ENCODE measurements around the gene NLRP3.
"Not testable (repeated sequence)": the region's sequence is repeated elsewhere in the genome, so short reads cannot be mapped to it uniquely, and the experiment has no call there.

- TF ChIP-seq, protein P1, sequence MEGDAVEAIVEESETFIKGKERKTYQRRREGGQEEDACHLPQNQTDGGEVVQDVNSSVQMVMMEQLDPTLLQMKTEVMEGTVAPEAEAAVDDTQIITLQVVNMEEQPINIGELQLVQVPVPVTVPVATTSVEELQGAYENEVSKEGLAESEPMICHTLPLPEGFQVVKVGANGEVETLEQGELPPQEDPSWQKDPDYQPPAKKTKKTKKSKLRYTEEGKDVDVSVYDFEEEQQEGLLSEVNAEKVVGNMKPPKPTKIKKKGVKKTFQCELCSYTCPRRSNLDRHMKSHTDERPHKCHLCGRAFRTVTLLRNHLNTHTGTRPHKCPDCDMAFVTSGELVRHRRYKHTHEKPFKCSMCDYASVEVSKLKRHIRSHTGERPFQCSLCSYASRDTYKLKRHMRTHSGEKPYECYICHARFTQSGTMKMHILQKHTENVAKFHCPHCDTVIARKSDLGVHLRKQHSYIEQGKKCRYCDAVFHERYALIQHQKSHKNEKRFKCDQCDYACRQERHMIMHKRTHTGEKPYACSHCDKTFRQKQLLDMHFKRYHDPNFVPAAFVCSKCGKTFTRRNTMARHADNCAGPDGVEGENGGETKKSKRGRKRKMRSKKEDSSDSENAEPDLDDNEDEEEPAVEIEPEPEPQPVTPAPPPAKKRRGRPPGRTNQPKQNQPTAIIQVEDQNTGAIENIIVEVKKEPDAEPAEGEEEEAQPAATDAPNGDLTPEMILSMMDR (IDR thresholded peaks at IDR 0.05), result not testable (repeated sequence)
- TF ChIP-seq POLR2A, POLR2AphosphoS5 (IDR thresholded peaks at IDR 0.05): not testable (repeated sequence)
These were observed 49.6 kb upstream of the NLRP3 start for GRCh38 chr1:247366345-247366744.
